Effector memory CD4-positive, alpha-beta T cell (primary cell): ENCODE results near the gene ATP11C.
"Not testable (repeated sequence)": the region's sequence is repeated elsewhere in the genome, so short reads cannot be mapped to it uniquely, and the experiment has no call there.

Experiments used
- DNase-seq, 3 donors: peaks; one replicate each; pipeline ENCODE4 v3.0.0-alpha.2; 2020
- H3K27ac ChIP-seq: 2 replicates; pipeline ENCODE4 v1.7.0; 2013; ENCODE audit warnings: mild to moderate bottlenecking, low read length, moderate library complexity; ENCODE audit not compliant: insufficient read depth, poor library complexity, severe bottlenecking
- H3K27me3 ChIP-seq: replicated peaks from 2 replicates; pipeline ENCODE4 v1.7.0; 2013; ENCODE audit warnings: mild to moderate bottlenecking, low read length; ENCODE audit not compliant: insufficient read depth, control insufficient read depth, poor library complexity, severe bottlenecking
- H3K36me3 ChIP-seq: 2 replicates; pipeline ENCODE4 v1.7.0; 2013; ENCODE audit warnings: mild to moderate bottlenecking, low read length, moderate library complexity; ENCODE audit not compliant: control insufficient read depth, insufficient read depth
- H3K4me1 ChIP-seq: 2 replicates; pipeline ENCODE4 v1.7.0; 2013; ENCODE audit warnings: low read length, mild to moderate bottlenecking; ENCODE audit not compliant: control insufficient read depth, insufficient read depth, poor library complexity, severe bottlenecking
- H3K4me3 ChIP-seq: 2 replicates; pipeline ENCODE4 v1.7.0; 2013; ENCODE audit warnings: low read length, low read depth, mild to moderate bottlenecking; ENCODE audit not compliant: insufficient read depth, poor library complexity, severe bottlenecking
- H3K9me3 ChIP-seq: 2 replicates; pipeline ENCODE4 v1.7.0; 2013; ENCODE audit warnings: mild to moderate bottlenecking, low read length, moderate library complexity; ENCODE audit not compliant: control insufficient read depth

Gene ATP11C

GRCh38 chrX:139720136-139720535, 212.7 kb downstream of the ATP11C start:
- no peaks in the 10 kb centered on the region for H3K9me3 ChIP-seq
- no peaks in the 10 kb centered on the region for H3K36me3 ChIP-seq
- H3K4me1 ChIP-seq = no peaks in the 10 kb centered on the region
- H3K4me3 ChIP-seq = no peak overlapping the region
- DNase-seq = no peak
- no peaks in the 10 kb centered on the region for H3K27me3 ChIP-seq
- no peak overlapping the region for H3K27ac ChIP-seq

GRCh38 chrX:139708067-139708466, 224.8 kb downstream of the ATP11C start, which contains the start of gene MCF2:
Gene MCF2 (minus strand): TSS chrX:139708167. CDS start chrX:139651744, 56,423 bp downstream.
- H3K27me3 ChIP-seq = no peaks in the 10 kb centered on the region
- no peaks in the 10 kb centered on the region for H3K36me3 ChIP-seq
- no peak within 1 kb of the TSS for H3K27ac ChIP-seq
- DNase-seq = no peak
- H3K9me3 ChIP-seq = no peaks in the 10 kb centered on the region
- H3K4me3 ChIP-seq = no peak within 1 kb of the TSS
- H3K4me1 ChIP-seq = no peaks in the 10 kb centered on the region

- H3K4me1 ChIP-seq = no peaks in the 10 kb centered on the region
- no peaks in the 10 kb centered on the region for H3K36me3 ChIP-seq
- no peaks in the 10 kb centered on the region for H3K27me3 ChIP-seq
- DNase-seq = no peak
- H3K4me3 ChIP-seq = no peak overlapping the region
- H3K27ac ChIP-seq = no peak overlapping the region
- H3K9me3 ChIP-seq = no peaks in the 10 kb centered on the region
These were observed 230.2 kb downstream of the ATP11C start for GRCh38 chrX:139702658-139703057.

- Histone ChIP-seq H3K4me1 (no peaks in the 10 kb centered on the region), H3K9me3 (no peaks in the 10 kb centered on the region), H3K36me3 (no peaks in the 10 kb centered on the region), H3K27me3 (no peaks in the 10 kb centered on the region), H3K4me3 (no peak overlapping the region), H3K27ac (no peak overlapping the region)
- DNase-seq = no peak
These were observed 239.9 kb downstream of the ATP11C start for GRCh38 chrX:139692908-139693307.

- Histone ChIP-seq H3K9me3 (no peaks in the 10 kb centered on the region), H3K27me3 (no peaks in the 10 kb centered on the region), H3K27ac (no peak overlapping the region), H3K4me1 (no peaks in the 10 kb centered on the region), H3K36me3 (no peaks in the 10 kb centered on the region), H3K4me3 (no peak overlapping the region)
- DNase-seq = no peak
These were observed 240.4 kb downstream of the ATP11C start for GRCh38 chrX:139692506-139692849.

GRCh38 chrX:139691843-139692505, 240.9 kb downstream of the ATP11C start:
- H3K4me1 ChIP-seq = no peaks in the 10 kb centered on the region
- no peak for DNase-seq
- no peak overlapping the region for H3K27ac ChIP-seq
- no peaks in the 10 kb centered on the region for H3K36me3 ChIP-seq
- H3K9me3 ChIP-seq = no peaks in the 10 kb centered on the region
- no peaks in the 10 kb centered on the region for H3K27me3 ChIP-seq
- H3K4me3 ChIP-seq = no peak overlapping the region

- Histone ChIP-seq H3K36me3 (no peaks in the 10 kb centered on the region), H3K4me3 (no peak overlapping the region), H3K4me1 (no peaks in the 10 kb centered on the region), H3K27me3 (no peaks in the 10 kb centered on the region), H3K27ac (no peak overlapping the region), H3K9me3 (no peaks in the 10 kb centered on the region)
- no peak for DNase-seq
These were observed 241.4 kb downstream of the ATP11C start for GRCh38 chrX:139691493-139691842.

- not testable (repeated sequence) for H3K9me3 ChIP-seq, H3K27me3 ChIP-seq, H3K4me1 ChIP-seq, H3K4me3 ChIP-seq, H3K36me3 ChIP-seq, H3K27ac ChIP-seq, DNase-seq
These were observed 247.7 kb downstream of the ATP11C start for GRCh38 chrX:139685175-139685574.

GRCh38 chrX:139680356-139680755, 252.5 kb downstream of the ATP11C start:
- H3K27ac ChIP-seq = no peak overlapping the region
- DNase-seq = no peak

More at GRCh38 chrX:139680356-139680755, 252.5 kb downstream of the ATP11C start:
- Histone ChIP-seq H3K4me3 (no peak overlapping the region), H3K4me1 (no peaks in the 10 kb centered on the region), H3K9me3 (no peaks in the 10 kb centered on the region), H3K36me3 (no peaks in the 10 kb centered on the region), H3K27me3 (no peaks in the 10 kb centered on the region)
